Activated CD8-positive, alpha-beta memory T cell treated with anti-CD3 and anti-CD28 coated beads, Interleukin-2, amount 50 U/mL, for 4 hours (primary cell): ENCODE results near the gene OR10K2.
"Not testable (repeated sequence)": the region's sequence is repeated elsewhere in the genome, so short reads cannot be mapped to it uniquely, and the experiment has no call there.

Source experiments
- DNase-seq: peaks from one replicate; pipeline ENCODE4 v3.0.0-alpha.2; 2020

The OR10K2 gene

GRCh38 chr1:158426137-158426536 is at the start of gene OR10K2:
TSS of gene OR10K2 (minus strand) at chr1:158426237. CDS start at chr1:158420866, 5,371 bp downstream.
- DNase-seq: no peak

DNA sequence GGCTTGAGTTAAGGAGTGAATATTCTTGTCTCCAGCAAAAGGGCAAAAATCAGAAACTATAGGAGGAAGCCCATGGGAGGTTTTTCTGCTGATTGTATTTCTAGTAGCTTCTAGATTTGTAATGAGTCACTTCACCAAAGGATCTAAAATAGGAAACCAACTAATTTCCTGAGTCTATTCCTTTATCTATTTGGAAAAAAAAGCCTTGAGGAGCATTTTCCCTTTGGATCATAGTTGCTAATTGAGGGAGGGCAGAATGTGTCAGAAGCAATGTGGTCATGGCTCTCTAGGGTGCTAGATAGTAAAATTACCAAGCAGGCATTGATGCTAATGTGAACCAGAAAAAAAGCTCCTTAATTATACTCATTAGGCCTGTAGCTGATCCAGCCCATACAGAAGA is 45.9 kb upstream of the OR10K2 start, which contains the start of gene OR10R2:
Gene OR10R2, plus strand, starts transcription at position 301 of the 400 bp plus-strand sequence. CDS start 106 bp downstream, outside the sequence.
- no peak for DNase-seq

GRCh38 chr1:158461534-158461933 is 35.5 kb upstream of the OR10K2 start, which contains the start of gene OR10K1:
TSS of gene OR10K1 (plus strand) at chr1:158461834. CDS start at chr1:158465562, 3,728 bp downstream.
- no peak for DNase-seq

DNA sequence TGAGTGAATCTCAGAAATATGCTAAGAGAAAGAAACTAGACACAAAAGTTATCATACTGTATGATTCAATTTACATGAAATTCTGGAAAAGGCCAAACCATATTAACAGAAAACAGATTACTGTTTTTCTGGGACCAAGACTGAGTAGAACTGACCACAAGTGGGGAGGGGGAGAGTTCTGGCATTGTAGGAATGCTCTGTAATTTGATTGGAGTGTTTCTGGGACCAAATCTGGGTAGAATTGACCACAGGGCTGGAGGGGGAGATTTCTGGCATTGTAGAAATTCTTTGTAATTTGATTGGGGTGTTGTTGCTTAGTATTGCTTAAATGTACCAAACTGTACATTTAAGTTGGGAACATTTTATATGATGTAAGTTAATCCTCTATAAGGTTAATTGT is 32.2 kb upstream of the OR10K2 start:
- no peak for DNase-seq

DNA sequence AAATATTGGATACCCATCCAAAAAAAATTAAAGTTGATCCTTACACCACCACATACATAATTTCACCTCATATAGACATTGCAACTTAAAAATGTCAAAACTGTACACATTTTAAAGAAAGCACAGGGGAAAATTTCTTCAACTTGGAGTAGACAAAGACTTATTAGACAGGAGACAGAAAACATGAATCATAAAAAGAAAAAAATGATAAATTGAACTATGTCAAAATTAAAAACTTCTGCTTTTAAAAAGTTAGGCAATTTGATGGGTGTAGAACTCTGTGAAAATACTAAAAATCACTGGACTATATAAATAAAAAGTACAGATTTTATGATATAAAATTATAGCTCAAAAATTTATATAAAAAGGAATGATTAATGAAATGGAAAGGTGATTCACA is 31.2 kb upstream of the OR10K2 start:
- no peak for DNase-seq

GRCh38 chr1:158454537-158454936 is 28.5 kb upstream of the OR10K2 start:
- DNase-seq: no peak

DNA sequence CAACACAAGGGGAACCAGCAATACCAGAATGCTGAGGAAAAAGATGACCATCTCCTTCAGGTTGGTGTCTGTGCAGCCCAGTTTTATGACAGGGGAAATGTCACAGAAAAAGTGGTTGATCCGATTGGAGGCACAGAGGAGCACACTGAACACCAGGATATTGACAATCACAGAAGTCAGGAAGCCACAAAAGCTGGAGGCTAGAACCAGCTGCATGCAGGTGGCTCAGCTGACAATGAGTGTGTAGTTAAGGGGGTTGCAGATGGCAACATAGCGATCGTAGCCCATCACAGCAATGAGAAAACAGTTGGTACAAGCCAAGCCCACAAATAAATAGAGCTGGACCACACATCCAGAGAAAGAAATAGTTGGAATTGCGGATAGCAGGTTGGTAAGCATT is 19.3 kb upstream of the OR10K2 start:
- no peak for DNase-seq

GRCh38 chr1:158434741-158435140 is 8.7 kb upstream of the OR10K2 start:
- DNase-seq: no peak

- not testable (repeated sequence) for DNase-seq
Observed at GRCh38 chr1:158430163-158430562, 4.1 kb upstream of the OR10K2 start.

DNA sequence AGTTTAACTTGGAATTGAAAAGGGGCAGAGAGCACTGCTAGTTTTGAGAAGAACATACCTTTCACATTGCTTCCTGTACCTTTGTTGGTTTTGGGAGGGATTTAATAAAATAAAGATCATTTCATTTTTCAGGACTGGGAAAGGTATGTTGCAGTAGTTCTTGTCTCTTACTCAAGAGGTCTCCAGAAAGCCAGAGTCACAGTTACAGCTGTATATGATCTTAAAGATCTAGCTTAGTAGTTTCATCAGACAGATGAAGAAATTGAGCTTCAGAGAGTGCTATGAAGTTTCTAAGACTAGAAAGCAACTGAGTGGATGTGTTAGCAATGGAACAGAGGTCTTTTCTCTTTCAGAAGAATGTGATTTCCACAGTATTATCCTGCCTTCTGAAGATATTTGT is 1.0 kb downstream of the OR10K2 start:
- no peak for DNase-seq

DNA sequence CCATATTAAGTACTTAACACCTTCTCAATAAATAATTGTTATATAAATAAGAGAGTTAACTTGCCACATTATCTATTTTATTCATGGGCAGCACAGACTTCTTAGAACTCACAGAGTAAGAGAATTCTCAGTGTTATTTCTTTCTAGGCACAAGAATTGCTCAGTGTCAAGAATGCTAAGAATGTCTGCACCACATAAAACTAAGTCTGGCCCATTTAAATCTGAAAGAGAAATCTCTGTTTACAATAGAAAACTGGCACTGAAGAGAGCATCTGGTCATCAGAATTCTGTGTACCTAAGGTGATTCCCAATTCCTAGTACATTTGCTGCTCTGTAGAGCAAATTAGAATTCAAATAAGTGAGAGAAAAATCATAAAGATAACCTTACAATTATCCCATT is 3.8 kb downstream of the OR10K2 start:
- no peak for DNase-seq

DNA sequence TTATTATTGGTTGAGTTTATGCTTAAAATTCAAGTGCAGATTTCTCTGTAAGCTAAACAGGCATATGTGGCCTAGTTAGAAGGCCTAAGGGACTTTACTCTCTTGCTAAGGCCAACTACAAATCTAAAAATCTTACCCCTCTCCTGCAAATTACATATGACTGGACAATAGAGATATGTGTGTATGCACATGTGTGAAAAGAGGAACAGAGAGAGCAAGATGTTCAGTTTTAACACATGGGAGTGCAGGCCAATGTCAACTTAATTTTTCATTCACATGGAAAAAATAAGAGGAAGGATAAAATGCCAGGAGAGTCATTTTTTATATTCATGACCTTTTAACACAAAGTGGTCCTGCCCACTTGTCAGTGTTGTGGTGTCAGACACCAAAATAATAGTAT is 8.5 kb downstream of the OR10K2 start:
- DNase-seq: no peak

- no peak for DNase-seq
Observed at GRCh38 chr1:158414651-158415345, 11.2 kb downstream of the OR10K2 start.

DNA sequence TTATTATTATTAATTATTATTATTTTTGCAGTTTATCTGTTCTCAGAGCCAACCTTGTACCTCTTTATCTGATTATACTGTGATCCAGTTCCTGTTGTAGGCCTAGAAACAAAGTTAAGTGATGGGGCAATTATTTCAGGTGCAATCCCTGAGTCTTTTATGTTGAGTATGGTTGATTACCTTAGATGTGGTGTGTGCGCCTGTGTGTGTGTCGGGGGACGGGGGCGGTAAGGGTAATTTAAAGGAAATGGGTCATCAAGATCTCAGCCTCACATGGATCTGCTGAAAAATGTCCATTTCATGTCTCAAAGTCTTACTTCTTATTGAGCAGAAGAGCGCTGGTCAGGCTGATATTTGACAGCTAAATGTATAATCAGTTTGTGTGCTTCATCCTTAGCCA is 18.9 kb downstream of the OR10K2 start:
- no peak for DNase-seq

DNA sequence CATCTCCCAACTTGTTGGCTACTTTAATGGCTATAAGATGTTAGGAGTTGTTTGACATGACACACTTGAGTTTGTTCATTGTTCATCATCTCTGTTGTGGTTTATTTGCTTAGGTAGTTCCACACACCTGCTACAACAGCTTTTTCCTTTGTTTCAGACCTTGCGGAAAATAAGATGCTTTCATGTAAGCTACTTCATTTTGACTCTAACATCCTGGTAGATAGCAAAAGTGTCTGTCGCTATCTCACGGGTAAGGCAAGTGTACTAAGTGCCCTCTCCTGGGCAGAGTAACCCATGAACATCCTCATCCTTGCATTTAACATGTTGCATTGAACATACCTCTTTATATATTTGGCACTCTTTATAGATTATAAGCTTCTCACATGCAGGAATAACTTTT is 25.2 kb downstream of the OR10K2 start:
- DNase-seq: no peak

- no peak for DNase-seq
Observed at GRCh38 chr1:158398818-158399514, 27.1 kb downstream of the OR10K2 start, which contains the start of gene OR10T2. TSS of gene OR10T2 (minus strand) at chr1:158399466. CDS start at chr1:158399466, 0 bp downstream.

GRCh38 chr1:158396646-158397045 is 29.4 kb downstream of the OR10K2 start:
- DNase-seq: no peak

DNA sequence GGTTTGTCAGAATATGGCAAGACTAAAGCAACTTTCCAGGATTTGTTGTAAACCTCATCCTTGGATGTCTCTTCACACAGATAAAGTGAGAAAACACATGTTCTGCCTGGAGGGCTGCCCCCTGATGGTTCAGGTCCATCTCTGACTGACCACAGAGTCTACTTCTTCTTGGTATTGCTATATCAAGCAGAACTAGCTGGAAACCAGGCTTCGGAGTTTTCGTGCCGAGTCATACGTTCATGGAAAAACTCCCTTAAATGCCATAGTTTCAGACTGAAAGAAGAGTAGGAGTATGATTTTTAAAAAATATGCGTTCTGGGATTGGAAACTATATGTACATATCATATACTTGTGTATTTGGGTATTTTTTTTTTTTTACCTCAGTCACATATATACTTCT is 32.6 kb downstream of the OR10K2 start:
- DNase-seq: no peak

- DNase-seq: no peak
Observed at GRCh38 chr1:158391099-158391498, 34.9 kb downstream of the OR10K2 start.

GRCh38 chr1:158390331-158390730 is 35.7 kb downstream of the OR10K2 start:
- no peak for DNase-seq

DNA sequence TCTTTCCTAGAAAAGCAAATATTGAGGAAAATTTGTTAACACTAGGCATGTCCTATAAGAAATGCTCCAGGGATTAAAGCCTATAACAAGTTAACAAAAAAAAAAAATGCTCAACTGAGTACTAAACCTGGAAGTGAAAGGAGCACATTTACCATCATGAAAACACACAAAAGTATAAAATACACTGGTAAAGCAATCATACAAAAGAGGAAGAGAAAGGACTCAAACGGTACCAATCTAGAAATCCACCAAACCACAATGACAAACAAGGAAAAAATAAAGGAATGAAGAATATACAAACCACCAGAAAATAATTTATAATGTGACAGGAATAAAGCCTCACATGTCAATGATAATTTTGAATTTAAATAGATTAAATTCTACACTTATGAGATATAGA is 51.2 kb downstream of the OR10K2 start:
- DNase-seq: no peak

DNA sequence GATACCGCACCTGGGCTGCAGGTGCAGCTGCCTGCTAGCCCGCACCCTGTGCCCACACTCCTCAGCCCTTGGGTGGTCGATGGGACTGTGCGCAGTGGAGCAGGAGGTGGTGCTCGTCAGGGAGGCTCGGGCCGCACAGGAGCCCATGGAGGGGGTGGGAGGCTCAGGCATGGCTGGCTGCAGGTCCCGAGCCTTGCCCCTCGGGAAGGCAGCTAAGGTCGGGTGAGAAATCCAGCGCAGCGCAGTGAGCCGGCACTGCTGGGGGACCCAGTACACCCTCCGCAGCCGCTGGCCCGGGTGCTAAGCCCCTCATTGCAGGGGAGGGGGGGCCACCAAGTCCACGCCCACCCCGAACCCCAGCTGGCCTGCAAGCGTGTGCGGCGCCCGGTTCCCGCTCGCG is 51.9 kb downstream of the OR10K2 start:
- DNase-seq: not testable (repeated sequence)

DNA sequence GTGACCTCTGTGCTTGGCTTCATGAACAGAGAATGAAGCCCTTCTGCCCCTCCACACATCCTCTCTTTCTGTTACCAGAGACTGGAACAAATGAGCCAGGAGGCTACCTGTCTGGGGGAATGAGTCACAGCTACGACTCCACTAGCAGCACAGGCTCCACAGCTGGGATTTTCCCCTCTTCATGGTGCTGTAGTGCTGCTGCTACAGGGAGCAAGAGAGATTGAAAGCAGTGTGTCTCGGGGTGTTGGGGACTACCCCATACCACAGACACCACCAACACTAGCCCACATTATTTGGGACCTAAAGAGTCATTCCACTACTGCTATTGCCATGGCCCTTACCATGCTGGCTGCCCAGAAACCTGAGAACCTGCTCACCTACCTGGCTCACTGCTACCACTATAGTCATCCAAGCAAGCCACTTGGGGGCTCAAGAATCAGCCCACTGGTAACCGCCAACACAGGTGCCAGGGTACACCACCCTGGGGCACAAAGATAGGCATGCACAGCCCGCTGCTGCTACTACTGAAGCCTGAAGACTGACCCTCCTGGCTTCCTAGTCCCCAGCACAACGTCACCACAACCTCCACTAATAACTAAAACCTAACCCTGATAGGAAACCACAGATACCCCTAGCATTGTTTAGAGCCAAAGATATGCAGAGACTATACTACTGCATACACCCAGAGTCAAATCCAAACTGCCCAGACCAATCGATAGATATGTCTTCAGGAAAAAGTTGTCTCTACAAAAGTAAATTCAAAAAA is 54.7 kb downstream of the OR10K2 start:
- DNase-seq: no peak
